ENCODE data around the gene EDC4.

DNA sequence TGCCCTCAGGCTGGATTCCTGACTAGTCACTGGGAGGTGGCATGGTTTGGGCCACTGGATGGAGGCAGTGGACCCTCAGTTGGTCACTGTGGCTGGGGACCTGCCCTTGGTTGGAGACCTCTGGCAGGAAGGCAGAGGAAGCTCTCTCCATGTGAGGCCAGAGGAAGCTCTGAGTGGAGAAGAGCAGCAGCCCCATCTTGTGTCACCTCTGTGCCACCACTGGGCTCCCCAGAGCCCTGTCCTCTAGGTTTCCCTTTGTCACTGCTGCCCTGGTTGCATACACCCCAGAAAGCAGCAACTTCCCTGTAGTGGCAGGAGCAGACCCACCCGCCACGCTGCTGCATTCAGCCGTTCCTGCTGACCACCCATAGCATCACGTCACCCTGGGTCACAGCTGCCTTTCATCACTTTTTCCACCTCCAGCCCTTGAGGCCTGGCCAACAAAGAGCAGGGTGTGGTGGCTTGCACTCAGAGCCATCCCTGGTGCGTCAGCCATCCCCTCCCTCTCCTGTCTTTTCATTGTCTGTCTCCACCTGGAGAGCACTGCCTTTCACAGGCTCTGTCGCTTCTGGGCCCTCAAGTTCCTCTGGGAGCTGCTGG, 46.9 kb downstream of the EDC4 start:
- no peak for TF ChIP-seq POLR2AphosphoS5 (IDR thresholded peaks at IDR 0.05; ENCODE audit: low read depth, low read length)
- TF ChIP-seq, protein P1, sequence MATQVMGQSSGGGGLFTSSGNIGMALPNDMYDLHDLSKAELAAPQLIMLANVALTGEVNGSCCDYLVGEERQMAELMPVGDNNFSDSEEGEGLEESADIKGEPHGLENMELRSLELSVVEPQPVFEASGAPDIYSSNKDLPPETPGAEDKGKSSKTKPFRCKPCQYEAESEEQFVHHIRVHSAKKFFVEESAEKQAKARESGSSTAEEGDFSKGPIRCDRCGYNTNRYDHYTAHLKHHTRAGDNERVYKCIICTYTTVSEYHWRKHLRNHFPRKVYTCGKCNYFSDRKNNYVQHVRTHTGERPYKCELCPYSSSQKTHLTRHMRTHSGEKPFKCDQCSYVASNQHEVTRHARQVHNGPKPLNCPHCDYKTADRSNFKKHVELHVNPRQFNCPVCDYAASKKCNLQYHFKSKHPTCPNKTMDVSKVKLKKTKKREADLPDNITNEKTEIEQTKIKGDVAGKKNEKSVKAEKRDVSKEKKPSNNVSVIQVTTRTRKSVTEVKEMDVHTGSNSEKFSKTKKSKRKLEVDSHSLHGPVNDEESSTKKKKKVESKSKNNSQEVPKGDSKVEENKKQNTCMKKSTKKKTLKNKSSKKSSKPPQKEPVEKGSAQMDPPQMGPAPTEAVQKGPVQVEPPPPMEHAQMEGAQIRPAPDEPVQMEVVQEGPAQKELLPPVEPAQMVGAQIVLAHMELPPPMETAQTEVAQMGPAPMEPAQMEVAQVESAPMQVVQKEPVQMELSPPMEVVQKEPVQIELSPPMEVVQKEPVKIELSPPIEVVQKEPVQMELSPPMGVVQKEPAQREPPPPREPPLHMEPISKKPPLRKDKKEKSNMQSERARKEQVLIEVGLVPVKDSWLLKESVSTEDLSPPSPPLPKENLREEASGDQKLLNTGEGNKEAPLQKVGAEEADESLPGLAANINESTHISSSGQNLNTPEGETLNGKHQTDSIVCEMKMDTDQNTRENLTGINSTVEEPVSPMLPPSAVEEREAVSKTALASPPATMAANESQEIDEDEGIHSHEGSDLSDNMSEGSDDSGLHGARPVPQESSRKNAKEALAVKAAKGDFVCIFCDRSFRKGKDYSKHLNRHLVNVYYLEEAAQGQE (IDR thresholded peaks at IDR 0.05; ENCODE audit: insufficient read depth in 1 of 2, low read depth in 2 of 2, low read length in 2 of 2): no peak
- TF ChIP-seq SIN3A (IDR thresholded peaks at IDR 0.05; ENCODE audit: borderline replicate concordance, insufficient read depth, low read length): no peak
- no peak for TF ChIP-seq TAF1 (IDR thresholded peaks at IDR 0.05; ENCODE audit: borderline replicate concordance, insufficient read depth, low read length)
